KMS-11 (cell line): ENCODE measurements around the gene MINPP1.

Source experiments
- H2AFZ ChIP-seq: fragments of 200-600 bp; sonication (generic); 2 replicates; pipeline ENCODE4 v1.6.1; 2016; ENCODE audit warnings: antibody characterized with exemption, mixed run types, low read depth
- H3K27ac ChIP-seq: fragments of 200-600 bp; sonication (generic); 2 replicates; pipeline ENCODE4 v1.6.1; 2016; ENCODE audit warnings: mild to moderate bottlenecking, mixed run types
- H3K27me3 ChIP-seq: fragments of 200-600 bp; sonication (generic); 2 replicates; pipeline ENCODE4 v1.6.1; 2017; ENCODE audit warnings: mild to moderate bottlenecking, low read depth, mixed run types, moderate library complexity; ENCODE audit not compliant: insufficient read depth
- H3K36me3 ChIP-seq: fragments of 200-600 bp; sonication (generic); 2 replicates; pipeline ENCODE4 v1.6.1; 2017; ENCODE audit warnings: mild to moderate bottlenecking, mixed run types; ENCODE audit not compliant: insufficient read depth
- H3K4me1 ChIP-seq: fragments of 200-600 bp; sonication (generic); 2 replicates; pipeline ENCODE4 v1.6.1; 2016; ENCODE audit warnings: mild to moderate bottlenecking, low read depth, mixed run types; ENCODE audit not compliant: poor library complexity, severe bottlenecking
- H3K4me2 ChIP-seq: fragments of 200-600 bp; sonication (generic); 2 replicates; pipeline ENCODE4 v1.7.0; 2016; ENCODE audit warnings: mild to moderate bottlenecking, mixed run types
- H3K4me3 ChIP-seq: fragments of 200-600 bp; sonication (generic); IDR thresholded peaks from 2 replicates; pipeline ENCODE4 v1.6.1; 2017; ENCODE audit warnings: low read depth, low read length, mixed read lengths; ENCODE audit not compliant: insufficient read depth
- H3K79me2 ChIP-seq: fragments of 200-600 bp; sonication (generic); 2 replicates; pipeline ENCODE4 v1.6.1; 2016; ENCODE audit warnings: low read depth, mixed run types; ENCODE audit not compliant: insufficient read depth
- H3K9ac ChIP-seq: fragments of 200-600 bp; sonication (generic); 2 replicates; pipeline ENCODE4 v1.6.1; 2016; ENCODE audit warnings: mild to moderate bottlenecking, mixed run types
- H4K20me1 ChIP-seq: fragments of 200-600 bp; sonication (generic); 2 replicates; pipeline ENCODE4 v1.6.1; 2016; ENCODE audit warnings: mild to moderate bottlenecking, mixed run types; ENCODE audit not compliant: insufficient read depth
- CTCF ChIP-seq: fragments of 200-600 bp; sonication (generic); conservative IDR thresholded peaks from 2 replicates; pipeline ENCODE4 v1.6.1; 2017; ENCODE audit warnings: low read depth, mild to moderate bottlenecking, antibody characterized with exemption, low read length, moderate library complexity, mixed read lengths

The MINPP1 gene

GRCh38 chr10:87579563-87579962, 74.9 kb downstream of the MINPP1 start:
- Histone ChIP-seq H3K4me2 (no peak overlapping the region), H3K36me3 (no peaks in the 10 kb centered on the region), H2AFZ (no peak overlapping the region), H3K9ac (no peak overlapping the region), H4K20me1 (no peaks in the 10 kb centered on the region), H3K27me3 (no peaks in the 10 kb centered on the region), H3K4me3 (no peak overlapping the region), H3K4me1 (no peaks in the 10 kb centered on the region), H3K27ac (no peak overlapping the region), H3K79me2 (no peaks in the 10 kb centered on the region)
- no peak for TF ChIP-seq CTCF

- no peaks in the 10 kb centered on the region for H3K27me3 ChIP-seq
- no peak overlapping the region for H3K4me3 ChIP-seq
- no peaks in the 10 kb centered on the region for H3K36me3 ChIP-seq
- H4K20me1 ChIP-seq: no peaks in the 10 kb centered on the region
- no peak overlapping the region for H3K27ac ChIP-seq
- H2AFZ ChIP-seq: no peak overlapping the region
- H3K9ac ChIP-seq: no peak overlapping the region
- H3K4me1 ChIP-seq: no peaks in the 10 kb centered on the region
- TF ChIP-seq CTCF: no peak
- no peak overlapping the region for H3K4me2 ChIP-seq
- H3K79me2 ChIP-seq: no peaks in the 10 kb centered on the region
Measured at GRCh38 chr10:87580016-87580415, 75.3 kb downstream of the MINPP1 start.

GRCh38 chr10:87585565-87586514, 81.1 kb downstream of the MINPP1 start:
- no peak overlapping the region for H3K4me3 ChIP-seq
- no peak overlapping the region for H3K27ac ChIP-seq
- H3K36me3 ChIP-seq: no peaks in the 10 kb centered on the region
- H3K27me3 ChIP-seq: no peaks in the 10 kb centered on the region
- H2AFZ ChIP-seq: no peak overlapping the region
- no peak for TF ChIP-seq CTCF
- H3K9ac ChIP-seq: no peak overlapping the region
- H3K4me1 ChIP-seq: no peaks in the 10 kb centered on the region
- H4K20me1 ChIP-seq: no peaks in the 10 kb centered on the region
- H3K79me2 ChIP-seq: no peaks in the 10 kb centered on the region
- H3K4me2 ChIP-seq: no peak overlapping the region

- TF ChIP-seq CTCF: no peak
- Histone ChIP-seq H3K27me3 (no peaks in the 10 kb centered on the region), H3K9ac (no peak overlapping the region), H3K27ac (no peak overlapping the region), H3K4me3 (no peak overlapping the region), H3K79me2 (no peaks in the 10 kb centered on the region), H3K4me1 (no peaks in the 10 kb centered on the region), H4K20me1 (no peaks in the 10 kb centered on the region), H2AFZ (no peak overlapping the region), H3K4me2 (no peak overlapping the region), H3K36me3 (no peaks in the 10 kb centered on the region)
Measured at GRCh38 chr10:87589645-87590051, 85.0 kb downstream of the MINPP1 start.
